ENCODE results near the gene LRRC4C.

DNA sequence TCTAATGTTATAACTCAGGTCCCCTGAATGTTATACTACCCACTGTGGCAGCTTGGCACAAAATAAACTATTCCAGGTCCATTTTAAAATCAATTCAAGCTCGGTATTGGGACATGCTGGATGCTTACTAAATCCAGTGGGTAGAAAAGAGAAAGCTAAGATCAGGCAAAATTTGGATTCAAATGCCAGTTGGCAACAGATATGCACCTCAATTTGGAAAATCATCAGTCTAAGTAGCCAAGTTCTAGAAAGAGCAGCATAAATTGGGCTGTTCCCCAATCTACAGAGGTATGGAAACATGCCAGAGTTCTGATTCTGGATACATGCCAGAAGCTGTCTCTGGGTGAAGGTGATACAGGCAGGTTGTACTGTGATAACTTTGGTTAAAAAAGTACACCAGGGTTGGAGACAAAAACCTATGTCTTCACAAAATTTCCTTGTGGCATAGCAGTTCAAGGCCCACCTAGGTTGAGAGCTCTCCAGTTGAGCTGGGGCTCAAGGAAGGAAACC is 427.8 kb downstream of the LRRC4C start:
- TF ChIP-seq, protein P1, sequence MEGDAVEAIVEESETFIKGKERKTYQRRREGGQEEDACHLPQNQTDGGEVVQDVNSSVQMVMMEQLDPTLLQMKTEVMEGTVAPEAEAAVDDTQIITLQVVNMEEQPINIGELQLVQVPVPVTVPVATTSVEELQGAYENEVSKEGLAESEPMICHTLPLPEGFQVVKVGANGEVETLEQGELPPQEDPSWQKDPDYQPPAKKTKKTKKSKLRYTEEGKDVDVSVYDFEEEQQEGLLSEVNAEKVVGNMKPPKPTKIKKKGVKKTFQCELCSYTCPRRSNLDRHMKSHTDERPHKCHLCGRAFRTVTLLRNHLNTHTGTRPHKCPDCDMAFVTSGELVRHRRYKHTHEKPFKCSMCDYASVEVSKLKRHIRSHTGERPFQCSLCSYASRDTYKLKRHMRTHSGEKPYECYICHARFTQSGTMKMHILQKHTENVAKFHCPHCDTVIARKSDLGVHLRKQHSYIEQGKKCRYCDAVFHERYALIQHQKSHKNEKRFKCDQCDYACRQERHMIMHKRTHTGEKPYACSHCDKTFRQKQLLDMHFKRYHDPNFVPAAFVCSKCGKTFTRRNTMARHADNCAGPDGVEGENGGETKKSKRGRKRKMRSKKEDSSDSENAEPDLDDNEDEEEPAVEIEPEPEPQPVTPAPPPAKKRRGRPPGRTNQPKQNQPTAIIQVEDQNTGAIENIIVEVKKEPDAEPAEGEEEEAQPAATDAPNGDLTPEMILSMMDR (IDR thresholded peaks at IDR 0.05): no peak
- TF ChIP-seq, protein P2, sequence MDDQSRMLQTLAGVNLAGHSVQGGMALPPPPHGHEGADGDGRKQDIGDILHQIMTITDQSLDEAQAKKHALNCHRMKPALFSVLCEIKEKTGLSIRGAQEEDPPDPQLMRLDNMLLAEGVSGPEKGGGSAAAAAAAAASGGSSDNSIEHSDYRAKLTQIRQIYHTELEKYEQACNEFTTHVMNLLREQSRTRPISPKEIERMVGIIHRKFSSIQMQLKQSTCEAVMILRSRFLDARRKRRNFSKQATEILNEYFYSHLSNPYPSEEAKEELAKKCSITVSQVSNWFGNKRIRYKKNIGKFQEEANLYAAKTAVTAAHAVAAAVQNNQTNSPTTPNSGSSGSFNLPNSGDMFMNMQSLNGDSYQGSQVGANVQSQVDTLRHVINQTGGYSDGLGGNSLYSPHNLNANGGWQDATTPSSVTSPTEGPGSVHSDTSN (IDR thresholded peaks at IDR 0.05): no peak
- no peak for TF ChIP-seq MXI1 (IDR thresholded peaks at IDR 0.05; ENCODE audit: low read depth, low read length)
- TF ChIP-seq FOSL2 (IDR thresholded peaks at IDR 0.05; ENCODE audit: borderline replicate concordance, low read depth): no peak
- TF ChIP-seq EZH2phosphoT487 (IDR thresholded peaks at IDR 0.05; ENCODE audit: borderline replicate concordance, low read depth): no peak
- TF ChIP-seq, protein P3, sequence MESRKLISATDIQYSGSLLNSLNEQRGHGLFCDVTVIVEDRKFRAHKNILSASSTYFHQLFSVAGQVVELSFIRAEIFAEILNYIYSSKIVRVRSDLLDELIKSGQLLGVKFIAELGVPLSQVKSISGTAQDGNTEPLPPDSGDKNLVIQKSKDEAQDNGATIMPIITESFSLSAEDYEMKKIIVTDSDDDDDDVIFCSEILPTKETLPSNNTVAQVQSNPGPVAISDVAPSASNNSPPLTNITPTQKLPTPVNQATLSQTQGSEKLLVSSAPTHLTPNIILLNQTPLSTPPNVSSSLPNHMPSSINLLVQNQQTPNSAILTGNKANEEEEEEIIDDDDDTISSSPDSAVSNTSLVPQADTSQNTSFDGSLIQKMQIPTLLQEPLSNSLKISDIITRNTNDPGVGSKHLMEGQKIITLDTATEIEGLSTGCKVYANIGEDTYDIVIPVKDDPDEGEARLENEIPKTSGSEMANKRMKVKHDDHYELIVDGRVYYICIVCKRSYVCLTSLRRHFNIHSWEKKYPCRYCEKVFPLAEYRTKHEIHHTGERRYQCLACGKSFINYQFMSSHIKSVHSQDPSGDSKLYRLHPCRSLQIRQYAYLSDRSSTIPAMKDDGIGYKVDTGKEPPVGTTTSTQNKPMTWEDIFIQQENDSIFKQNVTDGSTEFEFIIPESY (IDR thresholded peaks at IDR 0.05; ENCODE audit: borderline replicate concordance, low read depth): no peak
- no peak for TF ChIP-seq EP300 (IDR thresholded peaks at IDR 0.05; ENCODE audit: borderline replicate concordance in 1 of 2, low read depth in 1 of 2, low read length in 1 of 2)
- no peak for TF ChIP-seq POLR2AphosphoS5 (IDR thresholded peaks at IDR 0.05; ENCODE audit: low read depth, low read length)
- TF ChIP-seq TEAD4 (IDR thresholded peaks at IDR 0.05; ENCODE audit: borderline replicate concordance, insufficient read depth): no peak
- TF ChIP-seq NRF1 (IDR thresholded peaks at IDR 0.05; ENCODE audit: low read depth, low read length): no peak
- TF ChIP-seq, protein P4, sequence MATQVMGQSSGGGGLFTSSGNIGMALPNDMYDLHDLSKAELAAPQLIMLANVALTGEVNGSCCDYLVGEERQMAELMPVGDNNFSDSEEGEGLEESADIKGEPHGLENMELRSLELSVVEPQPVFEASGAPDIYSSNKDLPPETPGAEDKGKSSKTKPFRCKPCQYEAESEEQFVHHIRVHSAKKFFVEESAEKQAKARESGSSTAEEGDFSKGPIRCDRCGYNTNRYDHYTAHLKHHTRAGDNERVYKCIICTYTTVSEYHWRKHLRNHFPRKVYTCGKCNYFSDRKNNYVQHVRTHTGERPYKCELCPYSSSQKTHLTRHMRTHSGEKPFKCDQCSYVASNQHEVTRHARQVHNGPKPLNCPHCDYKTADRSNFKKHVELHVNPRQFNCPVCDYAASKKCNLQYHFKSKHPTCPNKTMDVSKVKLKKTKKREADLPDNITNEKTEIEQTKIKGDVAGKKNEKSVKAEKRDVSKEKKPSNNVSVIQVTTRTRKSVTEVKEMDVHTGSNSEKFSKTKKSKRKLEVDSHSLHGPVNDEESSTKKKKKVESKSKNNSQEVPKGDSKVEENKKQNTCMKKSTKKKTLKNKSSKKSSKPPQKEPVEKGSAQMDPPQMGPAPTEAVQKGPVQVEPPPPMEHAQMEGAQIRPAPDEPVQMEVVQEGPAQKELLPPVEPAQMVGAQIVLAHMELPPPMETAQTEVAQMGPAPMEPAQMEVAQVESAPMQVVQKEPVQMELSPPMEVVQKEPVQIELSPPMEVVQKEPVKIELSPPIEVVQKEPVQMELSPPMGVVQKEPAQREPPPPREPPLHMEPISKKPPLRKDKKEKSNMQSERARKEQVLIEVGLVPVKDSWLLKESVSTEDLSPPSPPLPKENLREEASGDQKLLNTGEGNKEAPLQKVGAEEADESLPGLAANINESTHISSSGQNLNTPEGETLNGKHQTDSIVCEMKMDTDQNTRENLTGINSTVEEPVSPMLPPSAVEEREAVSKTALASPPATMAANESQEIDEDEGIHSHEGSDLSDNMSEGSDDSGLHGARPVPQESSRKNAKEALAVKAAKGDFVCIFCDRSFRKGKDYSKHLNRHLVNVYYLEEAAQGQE (IDR thresholded peaks at IDR 0.05; ENCODE audit: low read depth, low read length): no peak
- no peak for TF ChIP-seq CHD2 (IDR thresholded peaks at IDR 0.05; ENCODE audit: low read length, partially characterized antibody)
- no peak for TF ChIP-seq RXRA (IDR thresholded peaks at IDR 0.05; ENCODE audit: borderline replicate concordance, low read depth)
- TF ChIP-seq GATA2 (CRISPR knock-in tag; IDR thresholded peaks at IDR 0.05): no peak

Data from SK-N-SH (cell line).